Measurements from ENCODE around the gene SLC47A2. TPM values are rescaled to one million over a fixed set of nuclear protein-coding genes. Genes with fewer than 3 reads are reported as not detected.

Gene SLC47A2
- total and polyA plus RNA-seq, 2 experiments from 2014 or later: not detected

- no peaks in the 10 kb centered on the region for H3K9me3 ChIP-seq (ENCODE audit: low read depth)
- TF ChIP-seq EZH2phosphoT487 (IDR thresholded peaks at IDR 0.05; ENCODE audit: insufficient read depth, low read depth) (no peak), EZH2 (IDR thresholded peaks at IDR 0.05; ENCODE audit: insufficient read depth, poor library complexity, severe bottlenecking) (no peak)
- no peak overlapping the region for H3K9ac ChIP-seq
- no peaks in the 10 kb centered on the region for H3K36me3 ChIP-seq (ENCODE audit: low read depth)
- H4K20me1 ChIP-seq (ENCODE audit: insufficient read depth): no peaks in the 10 kb centered on the region
- no peaks in the 10 kb centered on the region for H3K9me2 ChIP-seq (ENCODE audit: insufficient read depth)
- H3K79me2 ChIP-seq (ENCODE audit: insufficient read depth): no peaks in the 10 kb centered on the region
- no peak overlapping the region for H2AFZ ChIP-seq
- in situ Hi-C loops (cut with MboI): loop anchor here (25.0 kb wide), 1 partner anchor 494 kb away; no protein-coding TSS in a partner anchor
- DNase-seq: no peak
- H3K4me1 ChIP-seq (ENCODE audit: insufficient read depth): peaks cover 20% of the 10 kb centered on the region
- H3K4me3 ChIP-seq: no peak overlapping the region
- no peaks in the 10 kb centered on the region for H3K27me3 ChIP-seq (replicated peaks; ENCODE audit: insufficient read depth)
- 76 to 81% methylated on average over 10 of the region's 10 CpGs for WGBS, 2 experiments (ENCODE audit: low coverage in 1 of 2, low lambda C conversion rate in 2 of 2, missing lambda C conversion rate in 2 of 2)
- H3F3A ChIP-seq (ENCODE audit: insufficient read depth): peaks cover 8% of the 10 kb centered on the region; the same call in 1 of the 2 replicates
- no peak overlapping the region for H3K27ac ChIP-seq
- H3K4me2 ChIP-seq (ENCODE audit: unreplicated experiment): no peak overlapping the region
These were observed 40.2 kb upstream of the SLC47A2 start for GRCh38 chr17:19756546-19756945.

DNA sequence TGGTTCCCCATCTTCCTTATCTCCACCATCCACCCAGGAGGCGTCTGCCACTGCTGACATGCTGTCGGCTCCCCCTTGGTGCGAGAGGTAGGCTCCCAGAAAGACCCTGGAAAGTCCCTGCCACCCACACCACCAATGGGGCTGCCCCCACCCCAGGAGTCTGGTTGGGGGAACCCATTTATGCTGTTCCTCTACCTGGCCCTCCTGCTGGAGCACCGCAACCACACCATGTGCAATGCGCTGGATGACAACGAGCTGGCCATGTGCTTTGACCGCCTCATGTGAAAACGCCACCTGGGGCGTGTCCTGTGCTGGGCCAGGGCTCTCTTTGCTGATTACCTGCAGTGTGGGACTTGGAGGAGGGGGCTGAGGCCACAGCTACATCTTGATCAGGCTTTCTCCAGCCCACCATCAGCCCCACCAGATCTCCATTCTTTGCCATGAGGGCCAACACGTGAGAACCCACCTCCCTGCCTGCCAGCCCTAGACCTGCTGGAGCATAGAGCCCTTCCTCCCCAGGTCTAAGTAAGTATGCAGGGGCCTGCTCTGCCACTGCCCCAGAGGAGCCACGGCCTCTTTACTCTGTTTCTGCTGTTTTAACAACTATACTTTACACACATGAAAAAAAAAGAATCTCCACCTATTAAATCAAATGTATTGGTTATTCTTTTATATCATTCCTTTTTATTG is 39.6 kb upstream of the SLC47A2 start:
- peaks cover 20% of the 10 kb centered on the region for H3K4me1 ChIP-seq (ENCODE audit: insufficient read depth)
- 86 to 88% methylated on average over 11 of the region's 11 CpGs for WGBS, 2 experiments (ENCODE audit: low coverage in 1 of 2, low lambda C conversion rate in 2 of 2, missing lambda C conversion rate in 2 of 2)
- no peak overlapping the region for H3K4me3 ChIP-seq
- no peak overlapping the region for H3K4me2 ChIP-seq (ENCODE audit: unreplicated experiment)
- no peak overlapping the region for H2AFZ ChIP-seq
- no peaks in the 10 kb centered on the region for H3K36me3 ChIP-seq (ENCODE audit: low read depth)
- in situ Hi-C loops (cut with MboI): loop anchor here (25.0 kb wide), 1 partner anchor 494 kb away; no protein-coding TSS in a partner anchor
- no peak for TF ChIP-seq EZH2phosphoT487 (IDR thresholded peaks at IDR 0.05; ENCODE audit: insufficient read depth, low read depth)
- no peak for TF ChIP-seq EZH2 (IDR thresholded peaks at IDR 0.05; ENCODE audit: insufficient read depth, poor library complexity, severe bottlenecking)
- DNase-seq: no peak
- H3K27ac ChIP-seq: no peak overlapping the region
- no peaks in the 10 kb centered on the region for H3K79me2 ChIP-seq (ENCODE audit: insufficient read depth)
- H3K27me3 ChIP-seq (replicated peaks; ENCODE audit: insufficient read depth): no peaks in the 10 kb centered on the region
- no peaks in the 10 kb centered on the region for H4K20me1 ChIP-seq (ENCODE audit: insufficient read depth)
- no peaks in the 10 kb centered on the region for H3K9me3 ChIP-seq (ENCODE audit: low read depth)
- H3F3A ChIP-seq (ENCODE audit: insufficient read depth): peaks cover 8% of the 10 kb centered on the region; the same call in 1 of the 2 replicates
- no peaks in the 10 kb centered on the region for H3K9me2 ChIP-seq (ENCODE audit: insufficient read depth)
- H3K9ac ChIP-seq: no peak overlapping the region

- no peaks in the 10 kb centered on the region for H3K27me3 ChIP-seq (replicated peaks; ENCODE audit: insufficient read depth)
- peaks cover 8% of the 10 kb centered on the region; the same call in 1 of the 2 replicates for H3F3A ChIP-seq (ENCODE audit: insufficient read depth)
- TF ChIP-seq EZH2 (IDR thresholded peaks at IDR 0.05; ENCODE audit: insufficient read depth, poor library complexity, severe bottlenecking) (no peak), EZH2phosphoT487 (IDR thresholded peaks at IDR 0.05; ENCODE audit: insufficient read depth, low read depth) (no peak)
- H3K4me3 ChIP-seq: no peak overlapping the region
- H3K9ac ChIP-seq: no peak overlapping the region
- H4K20me1 ChIP-seq (ENCODE audit: insufficient read depth): no peaks in the 10 kb centered on the region
- no peaks in the 10 kb centered on the region for H3K36me3 ChIP-seq (ENCODE audit: low read depth)
- no peak overlapping the region for H3K4me2 ChIP-seq (ENCODE audit: unreplicated experiment)
- H3K27ac ChIP-seq: no peak overlapping the region
- no peaks in the 10 kb centered on the region for H3K9me2 ChIP-seq (ENCODE audit: insufficient read depth)
- H2AFZ ChIP-seq: no peak overlapping the region
- H3K79me2 ChIP-seq (ENCODE audit: insufficient read depth): no peaks in the 10 kb centered on the region
- peaks cover 20% of the 10 kb centered on the region for H3K4me1 ChIP-seq (ENCODE audit: insufficient read depth)
- no peaks in the 10 kb centered on the region for H3K9me3 ChIP-seq (ENCODE audit: low read depth)
- in situ Hi-C loops (cut with MboI): loop anchor here (25.0 kb wide), 1 partner anchor 493 kb away; no protein-coding TSS in a partner anchor
- WGBS, 2 experiments (ENCODE audit: low coverage in 1 of 2, low lambda C conversion rate in 2 of 2, missing lambda C conversion rate in 2 of 2): 95 to 96% methylated on average over 5 to 6 of the region's 6 CpGs
- no peak for DNase-seq
These were observed 39.0 kb upstream of the SLC47A2 start for GRCh38 chr17:19755392-19755791.

DNA sequence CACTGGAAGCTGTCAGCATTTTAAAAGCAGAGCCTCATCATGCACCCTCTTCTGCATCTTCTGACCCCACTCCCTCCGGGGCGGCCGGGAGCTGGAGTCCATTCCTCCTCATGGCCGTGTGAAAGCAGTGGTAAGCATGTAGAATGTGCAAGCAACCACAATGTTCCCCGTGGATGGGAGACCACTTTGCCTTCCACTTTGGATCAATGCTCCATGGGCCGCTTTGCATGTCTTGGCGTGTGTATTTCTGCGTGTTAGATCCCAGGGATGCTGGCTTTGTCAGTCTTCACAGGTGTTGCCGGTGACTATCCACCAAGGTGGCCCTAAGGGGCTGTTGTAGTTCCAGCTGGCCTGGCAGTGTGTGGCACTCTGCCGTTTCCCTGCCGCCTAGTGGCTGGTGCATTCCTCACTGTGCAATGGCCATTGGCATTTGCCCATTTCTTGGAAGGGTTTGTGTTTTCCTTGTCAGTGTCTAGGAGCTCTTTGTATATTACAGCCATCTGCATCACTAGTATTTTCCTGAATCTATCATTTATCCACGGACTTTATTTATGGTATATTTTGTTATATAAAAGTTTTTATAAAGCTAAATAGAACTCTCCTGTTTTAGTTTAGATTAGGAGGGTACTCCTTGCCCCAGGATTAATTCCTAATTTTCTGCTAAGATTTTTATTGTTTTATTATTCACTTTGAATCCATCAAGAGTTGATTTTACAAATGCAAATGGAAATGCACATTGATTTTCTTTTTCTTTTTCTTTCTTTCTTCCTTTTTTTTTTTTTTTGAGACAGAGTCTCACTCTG is 37.5 kb upstream of the SLC47A2 start:
- peak overlapping the region; percentile 94 for H3K27ac ChIP-seq
- H3K9ac ChIP-seq: peak overlapping the region; percentile 76
- peak; percentile 64 for DNase-seq

More for the DNA sequence above, 37.5 kb upstream of the SLC47A2 start:
- Histone ChIP-seq H3K79me2 (ENCODE audit: insufficient read depth) (no peaks in the 10 kb centered on the region), H3K4me3 (no peak overlapping the region), H3F3A (ENCODE audit: insufficient read depth) (peaks cover 8% of the 10 kb centered on the region; the same call in 1 of the 2 replicates), H3K36me3 (ENCODE audit: low read depth) (no peaks in the 10 kb centered on the region), H3K4me1 (ENCODE audit: insufficient read depth) (peaks cover 20% of the 10 kb centered on the region), H3K4me2 (ENCODE audit: unreplicated experiment) (peak overlapping the region; percentile 23), H3K9me2 (ENCODE audit: insufficient read depth) (no peaks in the 10 kb centered on the region), H3K9me3 (ENCODE audit: low read depth) (no peaks in the 10 kb centered on the region), H3K27me3 (replicated peaks; ENCODE audit: insufficient read depth) (no peaks in the 10 kb centered on the region), H4K20me1 (ENCODE audit: insufficient read depth) (no peaks in the 10 kb centered on the region), H2AFZ (peak overlapping the region; percentile 63)
- TF ChIP-seq EZH2phosphoT487 (IDR thresholded peaks at IDR 0.05; ENCODE audit: insufficient read depth, low read depth): no peak
- TF ChIP-seq EZH2 (IDR thresholded peaks at IDR 0.05; ENCODE audit: insufficient read depth, poor library complexity, severe bottlenecking): no peak
- 45 to 50% methylated on average over 12 of the region's 12 CpGs for WGBS, 2 experiments (ENCODE audit: low coverage in 1 of 2, low lambda C conversion rate in 2 of 2, missing lambda C conversion rate in 2 of 2)
- in situ Hi-C loops (cut with MboI): loop anchor here (25.0 kb wide), 1 partner anchor 492 kb away; no protein-coding TSS in a partner anchor
